GM12878 (cell line): Measurements from ENCODE around the gene RAD51B. TPM values are rescaled to one million over a fixed set of nuclear protein-coding genes. Genes with fewer than 3 reads are reported as not detected.

ENCODE experiments used
- ATAC-seq: fragments of 200-7000 bp; cut with Tn5 transposase; 3 replicates; pipeline ENCODE4 v1.9.1; 2020; ENCODE audit warnings: mild to moderate bottlenecking, moderate library complexity
- BruUV-seq: library from RNA; stranded (reverse); fragments of 400-500 nt; replicated peaks from 2 replicates; lab custom pipeline; 2021; lab: Mats Ljungman, UMichigan
- CTCF ChIA-PET: fragments of 300-600 bp; sonication (Branson Sonifier 250); formaldehyde crosslinking; extraction: SDS; loops from one replicate; lab custom pipeline; 2021; ENCODE audit warnings: inconsistent platforms; lab: Yijun Ruan, JAX
- POLR2A ChIA-PET: fragments of 350-600 bp; formaldehyde crosslinking; extraction: SDS; loops from one replicate; lab custom pipeline; 2021; ENCODE audit warnings: inconsistent platforms; lab: Charles Lee
- RAD21 ChIA-PET: fragments of 300-600 bp; sonication (Branson Sonifier 250); formaldehyde crosslinking; loops from one replicate; lab custom pipeline; 2023; ENCODE audit warnings: antibody characterized with exemption; ENCODE audit not compliant: unreplicated experiment; lab: Charles Lee
- SMC1A ChIA-PET: fragments of 300-600 bp; sonication (Branson Sonifier 250); formaldehyde crosslinking; loops from one replicate; lab custom pipeline; 2023; ENCODE audit not compliant: unreplicated experiment, uncharacterized antibody; lab: Charles Lee
- DNase-seq: peaks from one replicate; pipeline ENCODE4 v3.0.0-alpha.2; 2011; ENCODE audit warnings: low read depth, low spot score
- FAIRE-seq: peaks from 3 replicates; lab custom pipeline; 2011; peaks lifted over from hg19 to GRCh38; lab: Jason Lieb, UNC
- H2AFZ ChIP-seq: 2 replicates; pipeline ENCODE4 v1.6.0; 2011; ENCODE audit warnings: low read depth, low read length, control low read depth; ENCODE audit not compliant: control insufficient read depth
- H3K27ac ChIP-seq: 2 replicates; pipeline ENCODE4 v1.5.1; 2011; ENCODE audit warnings: control low read depth; ENCODE audit not compliant: control insufficient read depth, insufficient read depth
- H3K27me3 ChIP-seq, 2 experiments: replicated peaks in 1 of 2; 2 replicates each; pipeline versions ENCODE4 v1.6.0 to v1.6.1; 2011; ENCODE audit warnings: low read length in 1 of 2; ENCODE audit not compliant: control insufficient read depth in 2 of 2, insufficient read depth in 2 of 2
- H3K36me3 ChIP-seq, 2 experiments: 2 replicates each; pipeline ENCODE4 v1.5.1; 2011; ENCODE audit warnings: low read length in 1 of 2; ENCODE audit not compliant: control insufficient read depth in 2 of 2, insufficient read depth in 2 of 2
- H3K4me1 ChIP-seq: 2 replicates; pipeline ENCODE4 v1.6.1; 2011; ENCODE audit warnings: mild to moderate bottlenecking, low read length, moderate library complexity, mixed read lengths; ENCODE audit not compliant: control insufficient read depth, insufficient read depth
- H3K4me2 ChIP-seq: 2 replicates; pipeline ENCODE4 v1.6.0; 2011; ENCODE audit warnings: control low read depth; ENCODE audit not compliant: control insufficient read depth, insufficient read depth
- H3K4me3 ChIP-seq: fragments of 200-600 bp; sonication (generic); 2 replicates; pipeline ENCODE4 v1.5.1; 2016
- H3K79me2 ChIP-seq: 2 replicates; pipeline ENCODE4 v1.6.0; 2011; ENCODE audit warnings: low read length; ENCODE audit not compliant: control insufficient read depth, insufficient read depth
- H3K9ac ChIP-seq: 2 replicates; pipeline ENCODE4 v1.8.0; 2011; ENCODE audit warnings: low read length, control low read depth, mixed read lengths; ENCODE audit not compliant: control insufficient read depth, insufficient read depth
- H3K9me3 ChIP-seq: replicated peaks from 3 replicates; pipeline ENCODE4 v1.5.1; 2011; ENCODE audit warnings: mild to moderate bottlenecking, low read length; ENCODE audit not compliant: control insufficient read depth, insufficient read depth
- H4K20me1 ChIP-seq: 2 replicates; pipeline ENCODE4 v1.6.0; 2011; ENCODE audit not compliant: control insufficient read depth, insufficient read depth
- BRCA1 ChIP-seq: IDR thresholded peaks from 2 replicates; pipeline ENCODE4 v1.6.1; 2011; ENCODE audit warnings: low read depth, low read length, improper control_type of control experiment
- CHD1 ChIP-seq: IDR thresholded peaks from 2 replicates; pipeline ENCODE4 v1.6.1; 2012; ENCODE audit warnings: low read depth, low read length, improper control_type of control experiment
- CHD2 ChIP-seq: IDR thresholded peaks from 2 replicates; pipeline ENCODE4 v1.6.1; 2011; ENCODE audit warnings: low read depth, low read length, improper control_type of control experiment, borderline replicate concordance
- CREM ChIP-seq: IDR thresholded peaks from 2 replicates; pipeline ENCODE4 v1.6.1; 2014; ENCODE audit warnings: antibody characterized with exemption, low read depth
- E2F8 ChIP-seq: fragments of 450-650 bp; IDR thresholded peaks from 2 replicates; pipeline ENCODE4 v1.6.1; 2018; ENCODE audit warnings: mild to moderate bottlenecking, low read depth, moderate library complexity; ENCODE audit not compliant: partially characterized antibody
- KAT2A ChIP-seq: conservative IDR thresholded peaks from 2 replicates; pipeline ENCODE4 v1.6.1; 2011; ENCODE audit warnings: low read depth, low read length; ENCODE audit not compliant: control insufficient read depth
- KDM1A ChIP-seq: fragments of 200-600 bp; sonication (generic); IDR thresholded peaks from 2 replicates; pipeline ENCODE4 v1.6.1; 2016; ENCODE audit warnings: borderline replicate concordance
- MAX ChIP-seq: IDR thresholded peaks from 2 replicates; pipeline ENCODE4 v1.6.1; 2012; ENCODE audit warnings: low read depth, low read length, improper control_type of control experiment
- MEF2B ChIP-seq: fragments of 450-650 bp; IDR thresholded peaks from 2 replicates; pipeline ENCODE4 v1.6.1; 2018; ENCODE audit warnings: mild to moderate bottlenecking, moderate library complexity; ENCODE audit not compliant: partially characterized antibody, poor library complexity, severe bottlenecking
- NR2F1 ChIP-seq: fragments of 450-650 bp; conservative IDR thresholded peaks from 2 replicates; pipeline ENCODE4 v1.6.1; 2017; ENCODE audit warnings: mild to moderate bottlenecking
- PML ChIP-seq: IDR thresholded peaks from 2 replicates; pipeline ENCODE4 v1.6.1; 2012; ENCODE audit warnings: low read length, inconsistent platforms
- RFX5 ChIP-seq: IDR thresholded peaks from 2 replicates; pipeline ENCODE4 v1.6.1; 2011; ENCODE audit warnings: low read depth, low read length, improper control_type of control experiment
- SIX5 ChIP-seq: IDR thresholded peaks from 2 replicates; pipeline ENCODE4 v1.6.1; 2011; ENCODE audit warnings: mild to moderate bottlenecking, low read depth, low read length, moderate library complexity; ENCODE audit not compliant: severe bottlenecking
- SMAD1 ChIP-seq: fragments of 450-650 bp; IDR thresholded peaks from 2 replicates; pipeline ENCODE4 v1.6.1; 2018; ENCODE audit warnings: mild to moderate bottlenecking, low read depth; ENCODE audit not compliant: partially characterized antibody
- ZNF207 ChIP-seq: fragments of 450-650 bp; IDR thresholded peaks from 2 replicates; pipeline ENCODE4 v1.6.1; 2014; ENCODE audit warnings: antibody characterized with exemption, mild to moderate bottlenecking, borderline replicate concordance
- WGBS: methylation state at CpG from one replicate; pipeline ENCODE4 v1.1.6; 2016; ENCODE audit warnings: low lambda C conversion rate; ENCODE audit not compliant: insufficient replicate concordance, insufficient coverage; ENCODE audit errors: missing lambda C conversion rate; 5-methylcytosine and 5-hydroxymethylcytosine counted together
- in situ Hi-C: fragments of 300-500 bp; cut with MboI; formaldehyde crosslinking; loops from 9 replicates; pipeline ENCODE4 v1.14.3; 2018; ENCODE audit warnings: mixed read lengths
- intact Hi-C: fragments of 100-400 bp; cut with micrococcal nuclease; formaldehyde crosslinking; loops from one replicate; pipeline ENCODE4 v1.14.2; 2022; ENCODE audit not compliant: unreplicated experiment
- polyA plus RNA-seq, 11 experiments: library from polyadenylated mRNA; depleted of rRNA in 4 of 11; unstranded in 6 of 11; stranded (reverse) in 5 of 11; fragments of >200 nt; fragmentation: Nextera tagmentation in 4 of 11; fragmentation: Illumina TruSeq in 1 of 11; extraction: Ambion mirVana in 4 of 11; extraction: Trizol in 1 of 11; gene quantifications; 1 replicate in 1 of 11; 2 replicates in 10 of 11; pipeline versions ENCODE4 v1.2.1 to v1.2.3, GENCODE V29; 2011 to 2016; ENCODE audit warnings: inconsistent platforms in 2 of 11, missing spikeins in 2 of 11, low read depth in 1 of 11
- total RNA-seq, 4 experiments: library from RNA; depleted of rRNA in 3 of 4; stranded (reverse); fragments of >200 nt in 3 of 4; fragmentation: Illumina TruSeq in 1 of 4; extraction: Trizol in 1 of 4; gene quantifications; 2 replicates each; pipeline versions ENCODE4 v1.2.1 to v1.2.3, GENCODE V29; 2013 to 2021

The RAD51B gene
- total and polyA plus RNA-seq, 10 of the 15 experiments (the other 5 are each of a cell fraction or from before 2014, with no cell fraction given), result 9.8 to 26.8 (median 21.3) TPM

- no peak for DNase-seq
- 65% methylated on average over 4 of the region's 4 CpGs for WGBS
- ChIA-PET RAD21 (no interaction called here), CTCF (no interaction called here), SMC1A (interaction anchor here (1.0 kb wide), 1 partner anchor 13 kb away, joined by 4 read pairs; no protein-coding TSS in a partner anchor), POLR2A (no interaction called here)
- no peak overlapping the region for H3K9ac ChIP-seq
- no peaks in the 10 kb centered on the region for H4K20me1 ChIP-seq
- H3K4me3 ChIP-seq, result no peak overlapping the region
- no peak overlapping the region for H3K27ac ChIP-seq
- H3K9me3 ChIP-seq, result no peaks in the 10 kb centered on the region
- no peak for ATAC-seq
- in situ Hi-C loops, result no loop called here
- FAIRE-seq, result no peak
- H3K4me1 ChIP-seq, result peaks cover 5% of the 10 kb centered on the region
- TF ChIP-seq NR2F1 (no peak), BRCA1 (no peak), E2F8 (no peak), PML (no peak), CHD2 (no peak), RFX5 (no peak), SIX5 (no peak), MEF2B (no peak), KDM1A (no peak), ZNF207 (no peak), MAX (no peak), CHD1 (no peak), KAT2A (no peak), SMAD1 (no peak), CREM (no peak)
- no peak overlapping the region for H3K4me2 ChIP-seq
- H2AFZ ChIP-seq, result no peak overlapping the region
- no peaks in the 10 kb centered on the region for H3K36me3 ChIP-seq
- H3K27me3 ChIP-seq, result no peaks in the 10 kb centered on the region
- intact Hi-C loops, result no loop called here
- BruUV-seq, result no TSS peak
- H3K79me2 ChIP-seq, result no peaks in the 10 kb centered on the region
Observed at GRCh38 chr14:68550338-68550715, 730.7 kb downstream of the RAD51B start.
